ENCODE measurements around the gene JAKMIP2. TPM values are rescaled to one million over a fixed set of nuclear protein-coding genes. Genes with fewer than 3 reads are reported as not detected.

JAKMIP2 gene
- total RNA-seq, 1 experiment from 2014 or later, result 6.4 TPM

GRCh38 chr5:147578228-147579024 is 204.1 kb downstream of the JAKMIP2 start:
- Mint-ChIP-seq H3K4me3 (peak overlapping the region; percentile 14 to 52; a peak in 3 of 5 replicates), H3K27ac (peak overlapping the region; percentile 59 to 95 (median 83); a peak in 6 of 7 replicates), H3K27me3 (ENCODE audit: low read depth) (no peaks in the 10 kb centered on the region), H3K9me3 (peaks cover 18 to 24% of the 10 kb centered on the region in 2 experiments), H3K36me3 (ENCODE audit: insufficient read depth in 1 of 3, low read depth in 3 of 3) (peaks cover 32 to 49% (median 39%) of the 10 kb centered on the region in 3 experiments), H3K4me1 (peaks cover 53 to 69% of the 10 kb centered on the region in 2 experiments)
- peaks cover 8% of the 10 kb centered on the region; the same call in 1 of the 2 replicates for H3K4me1 ChIP-seq (ENCODE audit: insufficient read depth, low read length)
- H3K14ac ChIP-seq (ENCODE audit: insufficient read depth, low read length), result no peak overlapping the region
- peak overlapping the region; percentile 59 for H3K4me2 ChIP-seq (ENCODE audit: insufficient read depth, insufficient read length, low read length)
- H3K27ac ChIP-seq (ENCODE audit: insufficient read length, low read depth, low read length), result no peak overlapping the region
- H2BK15ac ChIP-seq (ENCODE audit: low read depth, low read length), result no peak overlapping the region
- no peak overlapping the region for H2AK5ac ChIP-seq (ENCODE audit: insufficient read length, low read length)
- no peak overlapping the region for H2BK12ac ChIP-seq (ENCODE audit: insufficient read length, low read depth, low read length)
- H2BK120ac ChIP-seq (ENCODE audit: low read depth, low read length, poor library complexity, severe bottlenecking), result no peak overlapping the region
- H3K56ac ChIP-seq (ENCODE audit: insufficient read length, low read depth, low read length), result no peak overlapping the region
- peak; percentile 86 for TF ChIP-seq CTCF (conservative IDR thresholded peaks at IDR 0.05)
- H3K27me3 ChIP-seq (ENCODE audit: insufficient read depth, low read length), result no peaks in the 10 kb centered on the region
- no peak overlapping the region for H3T11ph ChIP-seq (ENCODE audit: low read length)
- H3K4ac ChIP-seq (ENCODE audit: low read depth, low read length), result no peak overlapping the region
- no peaks in the 10 kb centered on the region for H3K9me3 ChIP-seq (ENCODE audit: control insufficient read depth, low read depth, low read length)
- peaks cover 2% of the 10 kb centered on the region for H3K79me1 ChIP-seq (ENCODE audit: insufficient read depth, low read depth, low read length, poor library complexity, severe bottlenecking)
- peaks cover 6% of the 10 kb centered on the region; the same call in 1 of the 2 replicates for H3K79me2 ChIP-seq (ENCODE audit: insufficient read depth, low read length)
- H2AFZ ChIP-seq (ENCODE audit: low read length), result no peak overlapping the region
- no peak overlapping the region for H4K5ac ChIP-seq (ENCODE audit: insufficient read length, low read depth, low read length)
- no peak overlapping the region for H3K18ac ChIP-seq (ENCODE audit: insufficient read length, low read depth, low read length)
- H2BK5ac ChIP-seq (ENCODE audit: insufficient read length, low read length), result no peak overlapping the region
- no CpG with 5 or more reads among the region's 8 CpGs for WGBS (ENCODE audit: extremely low coverage, insufficient read length, low lambda C conversion rate)
- no peaks in the 10 kb centered on the region for H3K23me2 ChIP-seq (ENCODE audit: insufficient read length, low read depth, low read length, poor library complexity, severe bottlenecking)
- H4K91ac ChIP-seq (ENCODE audit: insufficient read length, low read depth, low read length), result no peak overlapping the region
- H2BK20ac ChIP-seq (ENCODE audit: low read depth, low read length, poor library complexity, severe bottlenecking), result no peak overlapping the region
- no peak overlapping the region for H3K23ac ChIP-seq (ENCODE audit: insufficient read length, low read depth, low read length)
- no peak overlapping the region for H3K9ac ChIP-seq (ENCODE audit: extremely low read depth, insufficient read length, low read length)
- no peaks in the 10 kb centered on the region for H4K20me1 ChIP-seq (ENCODE audit: control insufficient read depth, insufficient read depth, insufficient read length)
- no peak for DNase-seq
- no peak overlapping the region for H4K8ac ChIP-seq (replicated peaks; ENCODE audit: insufficient read length, low read depth, low read length)
